HG03097 (cell line): Measurements from ENCODE around the gene COL7A1.
"Not testable (repeated sequence)": the region's sequence is repeated elsewhere in the genome, so short reads cannot be mapped to it uniquely, and the experiment has no call there.

Experiments used
- ATAC-seq: cut with Tn5 transposase; IDR thresholded peaks from one replicate; pipeline ENCODE4 v1.9.1; 2021; ENCODE audit not compliant: unreplicated experiment, low FRiP score

COL7A1 gene

GRCh38 chr3:48565186-48565585, 29.9 kb downstream of the COL7A1 start:
- no peak for ATAC-seq

GRCh38 chr3:48564667-48565066, 30.5 kb downstream of the COL7A1 start:
- no peak for ATAC-seq

- no peak for ATAC-seq
Measured at GRCh38 chr3:48564022-48564421, 31.1 kb downstream of the COL7A1 start.

- no peak for ATAC-seq
Measured at GRCh38 chr3:48563382-48563918, 31.7 kb downstream of the COL7A1 start, which contains the start of gene UCN2. UCN2 (minus strand) TSS chr3:48563781; CDS start chr3:48563124, 657 bp downstream.

GRCh38 chr3:48562367-48563095, 32.6 kb downstream of the COL7A1 start:
- ATAC-seq = no peak

GRCh38 chr3:48561045-48561736, 33.9 kb downstream of the COL7A1 start:
- no peak for ATAC-seq

- no peak for ATAC-seq
Measured at GRCh38 chr3:48560648-48561018, 34.5 kb downstream of the COL7A1 start.

- ATAC-seq = no peak
Measured at GRCh38 chr3:48558493-48559134, 36.5 kb downstream of the COL7A1 start.

GRCh38 chr3:48556796-48557626, 38.1 kb downstream of the COL7A1 start, which contains the start of gene PFKFB4:
PFKFB4 (minus strand) TSS chr3:48556803; CDS start chr3:48556777, 26 bp downstream.
- ATAC-seq = peak; percentile 74

- no peak for ATAC-seq
Measured at GRCh38 chr3:48555949-48556795, 39.0 kb downstream of the COL7A1 start.

GRCh38 chr3:48555231-48555948, 39.7 kb downstream of the COL7A1 start:
- ATAC-seq = no peak

- no peak for ATAC-seq
Measured at GRCh38 chr3:48553886-48554845, 41.0 kb downstream of the COL7A1 start.

- no peak for ATAC-seq
Measured at GRCh38 chr3:48553361-48553760, 41.8 kb downstream of the COL7A1 start.

- no peak for ATAC-seq
Measured at GRCh38 chr3:48552111-48552951, 42.8 kb downstream of the COL7A1 start.

GRCh38 chr3:48551651-48552050, 43.5 kb downstream of the COL7A1 start:
- ATAC-seq = not testable (repeated sequence)

GRCh38 chr3:48548729-48549705, 46.1 kb downstream of the COL7A1 start:
- no peak for ATAC-seq
